ENCODE results near the gene IDUA.

- TF ChIP-seq CTCF (IDR thresholded peaks at IDR 0.05) (no peak), POLR2AphosphoS5 (IDR thresholded peaks at IDR 0.05) (no peak), POLR2A (IDR thresholded peaks at IDR 0.05; ENCODE audit: low read depth) (no peak)
Observed at GRCh38 chr4:1026115-1026514, 39.3 kb downstream of the IDUA start.
